Stomach (tissue), 4 donors: ENCODE measurements around the gene DCAF6.

Source experiments
- EP300 ChIP-seq: sonication (generic); formaldehyde crosslinking; IDR thresholded peaks from one replicate; pipeline ENCODE4 v1.6.1; 2017; ENCODE audit warnings: antibody characterized with exemption
- POLR2A ChIP-seq, 4 donors: fragments of 450-650 bp; IDR thresholded peaks; one replicate each; pipeline ENCODE4 v1.6.1; 2016; ENCODE audit warnings: antibody characterized with exemption in 4 of 4, control low read depth in 2 of 4, mild to moderate bottlenecking in 1 of 4, moderate library complexity in 1 of 4
- POLR2AphosphoS5 ChIP-seq, 3 donors: sonication (generic); formaldehyde crosslinking; IDR thresholded peaks; one replicate each; pipeline ENCODE4 v1.6.1; 2016; ENCODE audit warnings: antibody characterized with exemption in 3 of 3
- TF ChIP-seq, protein P1 (sequence below), 7 experiments: fragments of 450-650 bp in 4 of 7; fragments of 200-600 bp in 3 of 7; sonication (generic) in 3 of 7; IDR thresholded peaks; one replicate each; pipeline ENCODE4 v1.5.1; 2016 to 2019; ENCODE audit warnings: antibody characterized with exemption in 7 of 7, control low read depth in 2 of 7, mild to moderate bottlenecking in 1 of 7

GRCh38 chr1:168057355-168057754 is 120.9 kb downstream of the DCAF6 start:
- TF ChIP-seq, protein P1, sequence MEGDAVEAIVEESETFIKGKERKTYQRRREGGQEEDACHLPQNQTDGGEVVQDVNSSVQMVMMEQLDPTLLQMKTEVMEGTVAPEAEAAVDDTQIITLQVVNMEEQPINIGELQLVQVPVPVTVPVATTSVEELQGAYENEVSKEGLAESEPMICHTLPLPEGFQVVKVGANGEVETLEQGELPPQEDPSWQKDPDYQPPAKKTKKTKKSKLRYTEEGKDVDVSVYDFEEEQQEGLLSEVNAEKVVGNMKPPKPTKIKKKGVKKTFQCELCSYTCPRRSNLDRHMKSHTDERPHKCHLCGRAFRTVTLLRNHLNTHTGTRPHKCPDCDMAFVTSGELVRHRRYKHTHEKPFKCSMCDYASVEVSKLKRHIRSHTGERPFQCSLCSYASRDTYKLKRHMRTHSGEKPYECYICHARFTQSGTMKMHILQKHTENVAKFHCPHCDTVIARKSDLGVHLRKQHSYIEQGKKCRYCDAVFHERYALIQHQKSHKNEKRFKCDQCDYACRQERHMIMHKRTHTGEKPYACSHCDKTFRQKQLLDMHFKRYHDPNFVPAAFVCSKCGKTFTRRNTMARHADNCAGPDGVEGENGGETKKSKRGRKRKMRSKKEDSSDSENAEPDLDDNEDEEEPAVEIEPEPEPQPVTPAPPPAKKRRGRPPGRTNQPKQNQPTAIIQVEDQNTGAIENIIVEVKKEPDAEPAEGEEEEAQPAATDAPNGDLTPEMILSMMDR (IDR thresholded peaks at IDR 0.05): no peak
- TF ChIP-seq EP300 (no peak), POLR2A (IDR thresholded peaks at IDR 0.05) (no peak), POLR2AphosphoS5 (IDR thresholded peaks at IDR 0.05) (no peak)
